ENCODE results near the gene BACE2.
"Not testable (repeated sequence)": the region's sequence is repeated elsewhere in the genome, so short reads cannot be mapped to it uniquely, and the experiment has no call there.

BACE2 gene

DNA sequence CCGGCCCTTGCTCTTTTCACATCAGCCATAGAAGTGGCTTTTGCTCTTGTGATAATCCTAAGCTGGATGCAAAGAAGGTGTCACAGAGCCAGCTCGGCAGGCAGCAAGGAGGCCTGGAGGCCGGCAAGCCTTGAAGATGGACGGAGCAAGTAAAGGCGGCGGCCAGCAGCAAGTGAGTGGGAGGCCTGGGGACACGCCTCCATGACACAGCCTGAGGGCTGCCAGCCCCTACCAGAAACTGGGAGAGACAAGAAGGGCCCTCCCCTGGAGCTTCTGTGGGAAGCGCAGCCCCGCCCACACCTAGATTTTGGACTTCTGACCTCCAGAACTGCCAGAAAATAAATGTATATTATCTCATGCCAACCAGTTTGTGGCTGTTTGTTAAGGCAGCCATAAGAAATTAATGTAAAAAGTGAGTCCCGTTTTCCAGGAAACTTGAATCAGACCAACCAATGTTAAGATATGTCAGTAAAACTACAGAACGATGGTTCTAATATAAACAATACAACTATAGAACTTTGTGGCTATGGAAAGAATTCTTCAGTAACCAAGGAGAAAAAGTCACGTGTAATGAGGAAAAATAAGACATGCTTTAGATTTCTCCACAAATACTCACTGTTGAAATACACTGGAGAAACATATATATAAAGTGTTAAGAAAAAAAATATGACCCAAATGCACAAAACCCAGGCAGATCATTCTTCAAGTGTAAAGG is 49.9 kb downstream of the BACE2 start:
- FAIRE-seq = no peak

DNA sequence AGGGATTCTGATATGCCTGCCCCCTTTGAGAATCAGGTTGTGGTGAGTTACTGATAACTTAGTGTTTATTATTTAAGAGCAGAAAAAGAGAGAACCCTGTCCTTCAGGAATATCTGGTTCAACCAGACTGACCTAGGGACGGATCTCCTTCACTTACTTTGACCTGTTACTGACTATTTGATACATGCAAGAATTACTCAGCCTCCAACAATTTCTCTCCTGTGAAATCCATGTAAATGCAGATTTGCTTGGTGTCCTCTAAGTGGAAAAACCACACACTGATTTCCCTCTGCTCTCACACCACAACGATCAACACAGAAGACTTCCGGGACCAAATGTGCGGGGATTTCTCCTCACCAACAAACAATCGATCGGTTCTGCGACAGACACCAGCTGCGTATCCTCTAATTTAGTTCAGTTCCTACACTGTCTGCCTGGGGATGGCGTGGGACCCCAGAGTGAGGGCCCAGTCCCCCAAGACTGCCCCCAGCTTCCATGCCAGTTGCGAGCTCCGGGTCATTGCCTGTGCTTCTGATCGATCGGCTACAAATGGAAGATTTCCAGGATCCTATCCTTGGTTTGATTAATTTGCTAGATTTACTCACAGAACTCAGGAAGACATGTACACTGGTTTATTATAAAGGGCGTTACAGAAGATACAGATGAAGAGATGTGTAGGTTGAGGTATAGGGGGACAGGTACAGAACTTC is 51.7 kb downstream of the BACE2 start:
- no peak for FAIRE-seq

DNA sequence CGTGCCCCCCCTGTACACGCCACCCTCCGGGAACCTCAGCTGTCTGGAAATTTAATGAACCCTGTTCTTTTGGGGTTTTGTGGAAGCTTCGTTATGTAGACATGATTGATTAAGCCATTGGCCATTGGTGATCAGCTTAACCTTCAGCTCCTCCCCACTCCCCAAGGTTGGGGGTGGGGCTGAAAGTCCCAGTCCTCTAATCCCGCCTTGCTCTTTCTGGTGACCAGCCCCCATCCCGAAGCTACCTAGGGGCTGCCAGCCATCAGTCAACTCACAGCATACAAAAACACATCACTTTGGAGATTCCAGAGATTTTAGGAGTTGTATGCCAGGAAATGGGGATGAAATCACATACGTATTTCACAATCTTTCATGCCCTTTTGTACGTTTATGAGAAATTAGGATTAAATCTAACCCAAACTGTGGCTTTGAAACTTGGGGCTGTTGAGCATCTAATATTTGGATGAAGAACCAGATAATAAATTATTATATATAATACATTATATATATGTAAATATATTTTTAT is 52.3 kb downstream of the BACE2 start:
- no peak for FAIRE-seq

DNA sequence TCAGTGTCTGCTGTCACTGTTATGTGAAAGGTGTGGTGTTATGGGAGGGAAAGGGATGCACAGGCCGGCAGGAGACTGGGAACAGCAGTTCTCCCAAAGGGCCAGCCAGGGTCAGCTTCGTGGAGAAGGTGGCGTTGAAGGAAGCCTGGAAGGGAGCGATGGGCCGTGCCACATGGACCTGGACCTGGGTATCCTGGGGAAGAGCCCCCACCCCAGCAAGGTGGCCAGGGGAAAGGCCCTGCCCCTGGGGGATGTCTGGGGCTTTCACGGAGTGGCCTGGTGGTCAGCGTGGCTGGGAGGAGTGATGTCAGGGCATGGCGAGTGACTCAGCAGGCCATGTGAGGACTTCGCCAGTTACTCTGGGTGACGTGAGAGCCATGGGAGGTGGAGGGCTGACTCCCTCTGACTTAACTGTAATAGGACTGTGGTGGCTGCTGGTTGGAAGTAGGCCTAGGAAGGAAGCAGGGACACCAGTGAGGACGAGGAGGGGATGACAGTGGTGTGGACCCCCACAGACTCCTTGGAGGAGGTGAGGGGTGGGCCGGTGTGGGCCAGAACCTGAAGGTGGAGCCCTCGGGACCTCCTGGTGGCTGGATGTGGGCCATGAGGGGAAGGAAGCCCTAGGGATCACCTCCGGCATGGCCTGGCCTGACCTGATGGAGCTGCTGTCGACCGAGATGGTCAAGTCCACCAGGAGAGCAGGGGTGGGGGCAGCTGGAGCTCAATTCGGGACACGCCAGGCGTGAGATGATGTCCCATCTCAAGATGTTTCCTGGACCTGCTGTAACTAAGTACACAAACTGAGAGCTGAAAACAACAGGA is 54.5 kb downstream of the BACE2 start:
- FAIRE-seq = no peak

DNA sequence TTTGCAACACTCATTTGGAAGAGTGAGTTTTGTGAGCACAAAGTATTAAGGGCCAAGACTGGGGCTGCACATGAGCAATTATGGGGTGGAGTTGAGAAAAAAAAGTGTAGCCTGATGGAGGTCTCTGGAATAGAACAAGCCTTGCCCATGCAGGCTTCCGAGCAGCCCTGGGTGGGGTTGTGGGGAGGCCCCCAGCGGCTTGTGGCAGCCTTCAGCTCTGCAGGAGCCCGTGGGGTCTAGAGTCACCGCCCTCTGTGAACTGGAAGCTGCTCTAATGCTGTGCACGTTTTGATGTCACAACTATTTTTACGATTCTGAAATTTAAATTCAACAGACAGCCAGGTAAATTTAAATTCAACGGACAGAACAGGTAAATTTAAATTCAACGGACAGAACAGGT is 58.9 kb downstream of the BACE2 start:
- FAIRE-seq = no peak

DNA sequence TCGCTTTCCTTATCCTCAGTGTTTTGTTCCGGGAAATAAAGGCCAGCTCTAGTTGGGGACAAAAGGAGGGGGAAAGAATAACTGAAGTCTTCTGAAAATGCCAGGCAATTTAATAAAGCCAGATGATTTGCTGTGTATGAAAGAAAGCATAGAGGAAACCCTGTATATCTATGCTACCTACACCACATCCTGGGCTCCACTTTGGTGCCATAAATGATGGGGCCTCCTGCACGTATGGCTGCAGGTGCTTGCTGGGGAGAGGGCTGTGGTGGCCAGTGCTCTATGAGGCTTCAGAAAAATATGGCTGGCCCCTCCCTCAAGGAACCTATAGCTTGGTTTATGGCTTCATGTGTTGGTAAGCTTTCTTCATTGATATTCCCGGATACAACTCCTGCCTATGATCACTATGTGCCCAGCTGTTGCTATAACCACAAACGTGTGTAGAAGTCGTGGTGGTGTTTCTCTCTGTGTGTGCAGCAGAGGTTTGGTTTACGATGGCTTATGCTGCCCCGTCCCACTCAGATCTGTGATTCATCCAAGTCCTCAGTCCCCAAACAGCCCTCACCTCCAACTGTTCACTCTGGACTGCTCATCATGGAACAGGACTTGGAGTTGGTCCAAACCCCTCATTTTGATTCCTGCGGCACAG is 59.5 kb downstream of the BACE2 start:
- no peak for FAIRE-seq

DNA sequence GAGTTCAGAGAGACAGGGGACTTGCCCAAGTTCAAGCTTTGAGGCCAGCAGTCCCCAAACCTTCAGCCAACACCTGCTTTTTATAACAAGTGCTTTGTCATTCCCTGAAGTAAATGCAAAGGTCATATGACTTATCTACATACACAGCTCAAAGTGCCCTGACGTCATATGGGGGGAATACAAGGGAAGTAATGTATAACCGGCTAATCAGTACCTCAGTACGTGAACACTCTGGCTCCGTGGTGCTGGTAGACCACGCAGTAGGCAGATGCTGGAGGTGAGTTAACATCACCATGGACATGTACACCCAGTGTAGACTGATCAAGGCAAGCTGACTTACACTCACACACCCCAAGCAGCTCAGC is 60.0 kb downstream of the BACE2 start:
- FAIRE-seq = no peak

DNA sequence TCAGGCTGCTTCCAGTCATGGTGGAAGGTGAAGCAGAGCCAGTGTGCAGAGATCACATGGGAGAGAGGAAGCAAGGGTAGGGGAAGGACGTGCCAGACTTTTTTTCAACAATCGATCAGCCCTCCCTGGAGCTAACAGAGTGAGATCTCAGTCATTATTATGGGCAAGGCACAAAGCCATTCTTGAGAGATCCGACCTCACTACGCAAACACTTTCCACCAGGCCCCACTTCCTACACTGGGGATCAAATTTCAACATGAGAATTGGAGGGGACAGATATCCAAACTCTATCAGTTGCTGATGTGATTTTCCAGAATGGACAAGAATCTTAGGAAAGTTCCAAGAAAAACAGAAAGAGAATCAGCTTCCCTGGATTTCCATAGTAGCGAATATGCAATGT is 60.5 kb downstream of the BACE2 start:
- no peak for FAIRE-seq

DNA sequence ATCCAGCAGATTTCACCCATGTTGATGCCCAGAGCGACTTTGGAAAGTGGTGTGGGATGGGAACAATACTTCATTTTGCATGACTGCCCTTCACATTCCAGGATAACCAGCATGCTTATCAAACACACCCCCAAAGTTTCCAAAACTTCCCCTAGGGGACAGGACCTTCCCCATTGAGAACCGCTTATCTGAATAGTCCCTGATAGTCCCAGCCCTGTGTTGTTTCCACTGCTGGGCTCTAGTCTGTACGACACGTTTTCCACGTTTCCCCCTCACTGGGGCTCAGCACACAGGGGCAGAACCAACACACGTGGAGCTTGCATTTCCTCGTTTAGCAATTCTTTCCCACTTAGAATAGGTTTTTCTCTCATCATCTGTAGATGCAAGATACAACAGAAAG is 61.0 kb downstream of the BACE2 start:
- FAIRE-seq = no peak

DNA sequence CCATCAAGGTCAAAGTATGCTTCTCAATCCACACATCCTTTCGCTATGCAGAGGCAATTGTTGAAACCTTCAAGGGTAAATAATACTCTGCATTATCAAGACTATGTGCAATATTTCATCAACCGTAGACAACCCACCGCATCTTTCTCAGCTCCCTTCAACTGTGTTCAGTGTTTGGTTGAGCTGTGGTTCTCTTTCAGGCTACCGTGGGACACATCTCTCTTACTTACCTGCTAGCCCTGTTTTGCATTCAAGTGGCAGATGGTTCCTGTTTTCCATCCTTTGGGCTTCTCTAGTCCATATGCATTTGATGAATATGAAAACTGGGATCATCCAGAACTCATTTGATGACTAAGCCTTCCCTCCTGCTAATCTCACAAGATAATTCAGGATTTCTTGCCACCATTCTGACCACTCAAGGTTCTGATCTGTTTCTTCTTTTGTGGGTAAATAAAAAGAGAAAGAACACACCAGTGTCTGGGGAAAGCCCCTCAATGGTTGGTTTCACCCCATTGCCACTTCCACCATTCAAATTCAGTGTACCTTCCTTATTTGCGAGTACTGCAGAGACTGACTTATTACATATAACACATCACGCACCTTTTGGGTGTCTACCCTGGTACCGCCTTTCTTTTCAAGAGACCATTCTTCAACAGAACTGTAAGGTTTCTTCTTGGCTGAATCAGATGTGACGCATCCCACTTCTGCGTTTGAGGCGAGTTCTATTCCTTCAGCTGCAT is 61.7 kb downstream of the BACE2 start:
- FAIRE-seq = no peak

DNA sequence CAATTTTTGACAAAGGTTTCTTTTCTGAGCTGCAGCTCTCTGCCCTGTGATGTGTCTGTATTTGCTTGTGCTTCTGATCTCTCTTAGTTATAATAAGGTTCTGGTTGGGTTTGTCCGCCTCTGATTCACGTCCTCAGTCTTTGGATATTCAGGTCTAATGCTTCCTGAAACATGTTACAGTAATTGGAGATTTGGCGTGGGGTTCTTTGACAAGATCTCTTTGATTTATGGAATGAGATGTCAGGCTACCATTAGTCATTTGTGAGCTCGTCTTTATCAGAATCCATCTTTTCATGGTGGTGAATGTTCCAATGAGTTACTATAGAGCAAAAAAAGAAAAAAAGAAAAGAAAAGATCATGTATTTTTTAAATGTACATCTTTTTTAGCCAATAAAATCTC is 62.5 kb downstream of the BACE2 start:
- no peak for FAIRE-seq

DNA sequence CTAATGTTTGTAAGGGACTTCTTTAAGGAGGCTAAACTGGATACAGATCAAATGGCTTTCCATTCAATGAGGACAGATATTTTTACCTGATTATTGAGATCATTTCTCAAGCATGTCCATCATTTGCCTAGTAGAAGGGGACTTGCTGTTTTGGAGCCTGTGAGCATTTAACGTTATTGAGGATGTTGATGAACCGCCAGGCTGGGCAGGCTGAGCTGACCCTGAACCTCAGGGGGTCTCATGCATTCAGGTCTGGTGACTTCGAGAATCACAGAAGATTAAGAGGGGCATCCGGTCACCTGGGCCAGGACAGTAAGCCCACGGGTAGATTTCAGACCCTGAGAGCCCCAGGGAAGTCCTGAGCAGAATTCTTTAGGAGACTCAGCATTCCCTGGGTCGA is 63.1 kb downstream of the BACE2 start:
- FAIRE-seq = no peak

DNA sequence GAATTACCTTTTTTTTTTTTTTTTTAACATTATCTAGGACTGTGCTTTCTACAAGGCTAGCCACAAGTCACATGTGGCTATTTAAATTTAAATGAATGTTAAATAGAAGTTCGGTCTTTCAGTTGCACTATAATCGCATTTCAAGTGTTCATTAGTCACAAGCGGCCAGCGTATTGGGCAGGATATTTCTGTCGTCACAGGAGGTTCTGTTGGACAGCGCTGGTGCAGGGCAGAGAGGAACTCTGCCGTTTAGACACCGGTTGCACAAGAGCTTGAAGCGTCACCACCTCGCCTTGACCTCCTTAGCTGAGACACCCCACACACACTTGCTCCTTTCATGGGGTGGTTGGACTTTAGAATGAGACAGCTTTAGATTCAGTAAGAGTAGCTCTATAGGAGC is 64.1 kb downstream of the BACE2 start:
- FAIRE-seq = no peak

DNA sequence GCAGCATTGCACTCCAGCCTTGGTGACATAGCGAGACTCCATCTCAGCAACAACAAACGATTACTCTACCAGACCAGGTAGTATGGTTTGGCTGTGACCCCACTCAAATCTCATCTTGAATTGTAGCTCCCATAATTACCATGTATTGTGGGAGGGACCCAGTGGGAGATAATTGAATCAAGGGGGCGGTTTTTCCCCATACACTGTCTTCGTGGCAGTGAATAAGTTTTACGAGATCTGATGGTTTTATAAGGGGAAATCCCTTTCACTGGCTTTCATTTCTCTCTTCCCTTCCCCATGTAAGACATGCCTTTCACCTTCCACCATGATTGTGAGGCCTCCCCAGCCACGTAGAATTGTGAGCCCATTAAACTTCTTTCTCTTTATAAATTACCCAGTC is 66.0 kb downstream of the BACE2 start:
- no peak for FAIRE-seq

DNA sequence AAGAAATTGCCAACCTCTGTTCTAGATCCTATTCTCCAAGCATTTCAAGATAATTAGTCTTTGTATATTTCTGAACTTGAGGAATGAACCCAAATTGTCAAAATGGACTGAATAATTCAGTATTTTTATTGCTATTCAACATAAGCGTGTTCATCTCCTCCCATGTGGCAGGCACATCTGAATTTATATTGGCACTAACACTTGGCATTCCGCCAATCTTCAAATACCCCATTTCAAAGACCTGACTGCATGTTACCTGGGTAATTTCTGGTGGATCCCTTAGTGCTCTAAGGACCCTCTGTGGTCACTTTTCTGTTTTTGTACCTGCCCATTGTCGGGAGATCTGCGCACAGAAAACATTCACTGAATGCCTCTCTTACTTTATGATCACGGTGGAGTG is 66.6 kb downstream of the BACE2 start:
- no peak for FAIRE-seq

DNA sequence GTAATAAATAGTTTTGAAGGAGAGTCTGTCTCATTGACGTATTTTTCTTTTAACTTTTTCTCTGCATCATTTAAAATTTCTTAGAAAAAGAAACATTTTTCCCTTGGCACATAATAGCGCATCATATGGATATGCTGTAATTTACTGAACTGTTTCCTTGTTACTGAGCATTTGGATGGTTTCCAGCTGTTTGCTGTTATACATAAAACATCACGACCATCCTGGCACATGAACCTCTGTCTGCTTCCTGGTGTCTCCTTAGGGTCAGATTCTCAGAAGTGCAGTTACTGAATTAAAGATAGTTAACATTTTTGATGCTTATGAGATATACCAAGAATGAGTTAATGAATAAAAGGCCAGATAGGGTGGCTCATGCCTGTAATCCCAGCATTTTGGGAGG is 67.2 kb downstream of the BACE2 start:
- FAIRE-seq = no peak

DNA sequence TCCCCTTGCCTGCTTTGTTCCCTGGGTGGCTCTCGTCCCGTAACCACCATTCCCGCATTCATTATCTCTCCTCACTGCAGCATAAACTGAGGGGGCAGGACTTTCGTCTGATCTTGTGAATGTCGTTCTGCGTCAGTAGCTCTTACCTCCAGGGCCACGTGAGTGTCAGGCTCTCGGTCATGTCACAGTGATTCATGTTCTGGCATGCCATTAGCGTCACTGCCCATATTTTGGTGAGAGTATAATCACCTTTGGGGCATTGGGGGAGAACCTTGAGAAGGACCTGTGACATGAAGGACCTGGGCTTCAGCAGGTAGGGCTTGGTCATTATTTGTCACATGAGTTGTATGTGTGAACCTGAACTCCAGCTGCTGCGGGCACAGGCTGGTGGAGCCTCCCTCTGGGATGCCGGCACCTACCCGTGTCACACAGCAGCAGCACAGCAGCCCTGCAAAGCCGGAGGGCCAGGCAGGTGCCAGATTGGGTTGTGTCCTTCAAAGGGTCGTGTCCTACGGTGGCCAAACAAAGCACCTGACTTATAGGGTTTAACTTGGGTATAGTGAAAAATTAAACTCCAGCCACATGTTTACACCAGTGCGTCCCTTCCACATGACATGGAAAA is 68.5 kb downstream of the BACE2 start:
- no peak for FAIRE-seq

DNA sequence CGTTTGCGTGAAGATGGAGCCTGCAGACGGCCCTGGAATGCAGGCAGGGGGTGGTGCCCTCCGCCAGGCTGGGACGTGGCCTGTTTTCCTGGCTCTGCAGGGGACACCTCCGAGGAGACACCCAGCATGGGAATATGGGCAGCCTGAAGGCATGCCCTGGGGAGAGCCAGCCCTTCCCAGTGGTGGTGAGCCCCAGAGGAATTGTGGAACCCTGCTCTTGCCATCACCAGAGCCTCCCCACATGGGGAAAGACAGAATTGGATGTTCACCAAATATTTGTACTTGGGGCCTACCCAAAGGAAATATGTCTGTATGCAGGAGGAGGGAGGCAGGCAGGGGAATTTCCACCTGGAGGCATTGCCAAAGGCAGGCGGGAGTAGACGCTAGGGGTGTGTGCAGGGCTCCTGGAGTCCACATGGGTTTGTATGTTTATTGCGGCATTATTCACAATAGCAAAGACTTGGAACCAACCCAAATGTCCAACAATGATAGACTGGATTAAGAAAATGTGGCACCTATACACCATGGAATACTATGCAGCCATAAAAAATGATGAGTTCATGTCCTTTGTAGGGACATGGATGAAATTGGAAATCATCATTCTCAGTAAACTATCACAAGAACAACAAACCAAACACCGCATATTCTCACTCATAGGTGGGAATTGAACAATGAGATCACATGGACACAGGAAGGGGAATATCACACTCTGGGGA is 70.3 kb downstream of the BACE2 start:
- FAIRE-seq = not testable (repeated sequence)

DNA sequence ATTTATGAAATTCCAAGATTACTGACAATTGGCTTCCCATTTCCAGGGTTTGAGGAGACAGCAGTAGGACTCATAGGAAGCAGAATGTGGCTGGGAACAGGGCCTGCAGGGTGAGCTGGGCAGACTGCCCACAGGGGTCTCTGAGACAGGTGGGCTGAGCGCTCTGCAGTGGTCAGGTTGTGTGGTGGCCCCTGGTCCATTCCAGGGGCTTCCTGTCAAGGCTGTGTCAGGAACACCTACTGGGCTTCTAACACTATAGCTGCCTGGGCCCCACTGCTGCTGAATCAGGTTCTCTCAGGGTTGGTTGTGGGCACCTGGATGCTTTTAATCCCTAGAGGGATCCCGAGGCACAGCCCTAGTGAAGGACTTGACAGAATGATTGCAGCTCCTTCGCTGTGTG is 72.1 kb downstream of the BACE2 start:
- no peak for FAIRE-seq

DNA sequence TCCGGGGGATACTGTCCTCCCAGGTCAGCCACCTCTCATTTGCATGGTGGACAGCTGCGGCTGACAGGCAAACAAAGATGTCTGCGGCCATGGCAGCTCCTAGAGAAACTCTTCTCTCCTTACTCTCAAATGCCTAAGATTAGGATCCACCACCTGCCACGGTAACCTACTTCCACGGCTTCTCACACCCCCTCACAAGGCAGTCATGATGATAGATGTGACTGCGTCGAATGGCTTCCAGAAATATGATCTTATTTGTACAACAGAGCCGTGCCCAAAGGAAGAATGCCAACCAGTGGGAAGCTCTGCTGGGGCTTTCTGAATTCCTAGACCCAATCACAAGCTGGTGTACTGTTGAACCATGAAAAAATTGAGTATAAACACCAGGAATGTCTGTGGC is 73.4 kb downstream of the BACE2 start:
- FAIRE-seq = no peak

DNA sequence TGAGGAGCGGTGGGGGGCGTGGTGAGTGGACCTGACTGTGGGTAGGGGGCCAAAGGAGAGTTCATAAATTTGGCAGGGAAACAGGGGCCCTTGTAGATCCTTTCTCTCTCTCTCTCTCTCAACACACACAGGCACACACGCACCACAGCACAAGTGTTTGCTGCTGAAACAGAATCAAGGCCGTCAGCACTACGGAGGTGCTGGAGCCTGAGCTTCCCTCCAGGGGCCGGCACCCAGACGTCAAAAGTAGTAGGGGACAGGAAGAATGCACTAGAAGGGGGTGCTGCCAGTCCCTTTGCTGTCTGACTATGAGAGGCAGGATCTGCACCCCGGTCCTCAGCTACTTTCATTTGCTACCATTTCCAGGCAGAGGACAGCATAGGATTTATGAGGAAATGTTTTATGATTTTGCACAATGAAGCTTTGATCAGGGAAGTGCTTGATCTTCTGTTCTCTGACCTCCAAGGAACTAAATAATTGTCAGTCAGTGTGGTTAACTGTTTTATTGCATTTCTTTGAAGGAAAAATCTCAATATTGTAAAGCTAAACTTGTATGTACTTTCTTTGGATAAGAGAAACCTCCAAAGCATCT is 74.4 kb downstream of the BACE2 start:
- no peak for FAIRE-seq

Measured in A204.1 (cell line).